Neuronal stem cell (in vitro differentiated cells): ENCODE data around the gene MRPS31.
A peak's percentile ranks its signal among the peaks of the same experiment; 100 is the strongest.
"Not testable (repeated sequence)": the region's sequence is repeated elsewhere in the genome, so short reads cannot be mapped to it uniquely, and the experiment has no call there.

Source experiments
- DNase-seq: peaks from one replicate; pipeline ENCODE4 v3.0.0-alpha.2; 2013; ENCODE audit warnings: low spot score
- H2AFZ ChIP-seq: one replicate; pipeline ENCODE4 v1.6.1; 2013; ENCODE audit warnings: mild to moderate bottlenecking, low read length, inconsistent platforms
- H2AK5ac ChIP-seq: 2 replicates; pipeline ENCODE4 v1.6.1; 2013; ENCODE audit warnings: low read depth, mild to moderate bottlenecking, inconsistent platforms, low read length, moderate library complexity, mixed read lengths
- H2BK120ac ChIP-seq: 2 replicates; pipeline ENCODE4 v1.6.1; 2013; ENCODE audit warnings: low read depth, mild to moderate bottlenecking, inconsistent platforms, low read length, moderate library complexity, mixed read lengths
- H2BK12ac ChIP-seq: one replicate; pipeline ENCODE4 v1.6.1; 2013; ENCODE audit warnings: low read length, inconsistent platforms
- H2BK15ac ChIP-seq: 2 replicates; pipeline ENCODE4 v1.6.1; 2013; ENCODE audit warnings: mild to moderate bottlenecking, low read length, inconsistent platforms, mixed read lengths
- H2BK5ac ChIP-seq: one replicate; pipeline ENCODE4 v1.6.1; 2013; ENCODE audit warnings: inconsistent platforms, mild to moderate bottlenecking, low read length, moderate library complexity
- H3K14ac ChIP-seq: one replicate; pipeline ENCODE4 v1.6.1; 2013; ENCODE audit warnings: low read length, inconsistent platforms
- H3K18ac ChIP-seq: 2 replicates; pipeline ENCODE4 v1.6.1; 2013; ENCODE audit warnings: low read length, inconsistent platforms
- H3K23ac ChIP-seq: 2 replicates; pipeline ENCODE4 v1.6.1; 2013; ENCODE audit warnings: low read depth, mild to moderate bottlenecking, mixed read lengths, low read length, inconsistent platforms; ENCODE audit not compliant: poor library complexity
- H3K27ac ChIP-seq: replicated peaks from 3 replicates; pipeline ENCODE4 v1.5.1; 2013; ENCODE audit warnings: low read length, inconsistent platforms
- H3K27me3 ChIP-seq, 3 experiments: 2 replicates each; pipeline ENCODE4 v1.6.1; 2013; ENCODE audit warnings: low read length in 3 of 3, mild to moderate bottlenecking in 2 of 3, inconsistent platforms in 1 of 3, low read depth in 1 of 3, mixed read lengths in 1 of 3, moderate library complexity in 1 of 3; ENCODE audit not compliant: control insufficient read depth in 3 of 3, insufficient read depth in 3 of 3
- H3K36me3 ChIP-seq, 2 donors: replicated peaks in 1 of 2; 2 replicates each; pipeline ENCODE4 v1.6.1; 2013; ENCODE audit warnings: low read length in 2 of 2; ENCODE audit not compliant: control insufficient read depth in 2 of 2, insufficient read depth in 2 of 2
- H3K4ac ChIP-seq: 2 replicates; pipeline ENCODE4 v1.6.1; 2013; ENCODE audit warnings: inconsistent platforms, mild to moderate bottlenecking, low read length, moderate library complexity
- H3K4me1 ChIP-seq, 2 donors: 1 replicate in 1 of 2; 2 replicates in 1 of 2; pipeline ENCODE4 v1.6.1; 2013; ENCODE audit warnings: low read length in 2 of 2, low read depth in 1 of 2; ENCODE audit not compliant: control insufficient read depth in 2 of 2, insufficient read depth in 1 of 2
- H3K4me2 ChIP-seq: one replicate; pipeline ENCODE4 v1.6.1; 2013; ENCODE audit warnings: mild to moderate bottlenecking, low read length, inconsistent platforms; ENCODE audit not compliant: insufficient read depth, poor library complexity, severe bottlenecking
- H3K4me3 ChIP-seq, 2 donors: 2 replicates each; pipeline ENCODE4 v1.5.1; 2013; ENCODE audit warnings: low read length in 2 of 2, mild to moderate bottlenecking in 2 of 2, inconsistent platforms in 1 of 2, moderate library complexity in 1 of 2
- H3K79me1 ChIP-seq: one replicate; pipeline ENCODE4 v1.6.1; 2013; ENCODE audit warnings: low read depth, mild to moderate bottlenecking, inconsistent platforms, low read length, moderate library complexity
- H3K9ac ChIP-seq: one replicate; pipeline ENCODE4 v1.6.1; 2013; ENCODE audit warnings: mild to moderate bottlenecking, low read depth, low read length, inconsistent platforms; ENCODE audit not compliant: poor library complexity
- H3K9me3 ChIP-seq, 2 donors: replicated peaks in 1 of 2; 2 replicates each; pipeline versions ENCODE3 to v1.6.1; 2013; ENCODE audit warnings: low read length in 2 of 2, mild to moderate bottlenecking in 2 of 2, inconsistent platforms in 1 of 2, low read depth in 1 of 2, mixed read lengths in 1 of 2, moderate library complexity in 1 of 2; ENCODE audit not compliant: control insufficient read depth in 2 of 2, insufficient read depth in 1 of 2
- H4K8ac ChIP-seq: one replicate; pipeline ENCODE4 v1.6.1; 2013; ENCODE audit warnings: low read depth, mild to moderate bottlenecking, inconsistent platforms, low read length, moderate library complexity
- H4K91ac ChIP-seq: one replicate; pipeline ENCODE4 v1.6.1; 2013; ENCODE audit warnings: low read length, low read depth, mild to moderate bottlenecking, inconsistent platforms; ENCODE audit not compliant: poor library complexity
- WGBS, 2 donors: extraction: QIAGEN DNeasy Blood & Tissue Kit; methylation state at CpG; one replicate each; pipeline ENCODE4 v1.1.7; 2013; ENCODE audit warnings: missing lambda C conversion rate in 2 of 2, mixed read lengths in 1 of 2; ENCODE audit not compliant: insufficient read length in 2 of 2, insufficient replicate concordance in 1 of 2; ENCODE audit errors: extremely low coverage in 2 of 2; 5-methylcytosine and 5-hydroxymethylcytosine counted together

Gene MRPS31

GRCh38 chr13:40788540-40789274 lies 17.7 kb upstream of the MRPS31 start:
- Histone ChIP-seq H3K36me3 (peaks cover 3 to 15% of the 10 kb centered on the region in 2 donors), H3K9ac (peak overlapping the region; percentile 98), H3K23ac (peak overlapping the region; percentile 98), H2AFZ (peak overlapping the region; percentile 100), H3K27ac (peak overlapping the region; percentile 83), H3K4me2 (peak overlapping the region; percentile 80), H4K8ac (peak overlapping the region; percentile 17), H3K18ac (peak overlapping the region; percentile 95), H3K4me3 (peak overlapping the region; percentile 84 to 95)
- not testable (repeated sequence) for H3K27me3 ChIP-seq, H3K4me1 ChIP-seq, H4K91ac ChIP-seq, H2BK5ac ChIP-seq, H2AK5ac ChIP-seq, H3K4ac ChIP-seq, H3K14ac ChIP-seq, H3K79me1 ChIP-seq, H2BK120ac ChIP-seq, DNase-seq, H3K9me3 ChIP-seq, H2BK12ac ChIP-seq, H2BK15ac ChIP-seq
- no CpG with 5 or more reads among the region's 18 CpGs for WGBS, 2 donors

- WGBS, 2 donors, result no CpG with 5 or more reads among the region's 5 CpGs
- DNase-seq, result no peak
- Histone ChIP-seq H2BK15ac (no peak overlapping the region), H3K79me1 (peaks cover 6% of the 10 kb centered on the region), H2BK120ac (no peak overlapping the region), H3K27ac (no peak overlapping the region), H3K27me3 (no peaks in the 10 kb centered on the region), H3K9ac (no peak overlapping the region), H3K4me2 (no peak overlapping the region), H3K23ac (no peak overlapping the region), H3K4ac (no peak overlapping the region), H3K9me3 (no peaks in the 10 kb centered on the region), H2AFZ (no peak overlapping the region), H3K18ac (no peak overlapping the region), H3K4me3 (no peak overlapping the region), H3K4me1 (peaks cover 0 to 2% of the 10 kb centered on the region in 2 donors), H3K36me3 (peaks cover 0 to 4% of the 10 kb centered on the region in 2 donors), H2BK12ac (no peak overlapping the region), H4K8ac (no peak overlapping the region), H4K91ac (no peak overlapping the region), H3K14ac (no peak overlapping the region), H2BK5ac (no peak overlapping the region), H2AK5ac (no peak overlapping the region)
These were observed 16.1 kb upstream of the MRPS31 start for GRCh38 chr13:40787062-40787461.

- Histone ChIP-seq H3K23ac (no peak overlapping the region), H3K79me1 (peaks cover 6% of the 10 kb centered on the region), H3K14ac (no peak overlapping the region), H3K4me1 (peaks cover 0 to 2% of the 10 kb centered on the region in 2 donors), H3K27me3 (no peaks in the 10 kb centered on the region), H3K18ac (no peak overlapping the region), H2AK5ac (no peak overlapping the region), H2AFZ (no peak overlapping the region), H4K91ac (no peak overlapping the region), H2BK12ac (no peak overlapping the region), H3K9ac (no peak overlapping the region), H3K4me2 (no peak overlapping the region), H3K4me3 (no peak overlapping the region), H2BK120ac (no peak overlapping the region), H2BK15ac (no peak overlapping the region), H4K8ac (no peak overlapping the region), H2BK5ac (no peak overlapping the region), H3K27ac (no peak overlapping the region), H3K4ac (no peak overlapping the region), H3K36me3 (no peaks in the 10 kb centered on the region), H3K9me3 (no peaks in the 10 kb centered on the region)
- no peak for DNase-seq
- WGBS, 2 donors, result no CpG with 5 or more reads among the region's 4 CpGs
These were observed 15.6 kb upstream of the MRPS31 start for GRCh38 chr13:40786568-40786996.

- Histone ChIP-seq H3K4me1 (peaks cover 0 to 2% of the 10 kb centered on the region in 2 donors), H3K23ac (no peak overlapping the region), H4K91ac (no peak overlapping the region), H2BK15ac (no peak overlapping the region), H3K4me3 (no peak overlapping the region), H2BK5ac (no peak overlapping the region), H2AK5ac (no peak overlapping the region), H3K18ac (no peak overlapping the region), H4K8ac (no peak overlapping the region), H3K4ac (no peak overlapping the region), H3K9ac (no peak overlapping the region), H3K27me3 (no peaks in the 10 kb centered on the region), H3K27ac (no peak overlapping the region), H2AFZ (no peak overlapping the region), H3K9me3 (no peaks in the 10 kb centered on the region), H3K36me3 (no peaks in the 10 kb centered on the region), H3K14ac (no peak overlapping the region), H2BK120ac (no peak overlapping the region), H2BK12ac (no peak overlapping the region), H3K79me1 (no peaks in the 10 kb centered on the region), H3K4me2 (no peak overlapping the region)
- DNase-seq, result no peak
- no CpG with 5 or more reads among the region's 4 CpGs for WGBS, 2 donors
These were observed 13.6 kb upstream of the MRPS31 start for GRCh38 chr13:40784540-40784939.
